Measurements from ENCODE around the gene IL4R. TPM values are rescaled to one million over a fixed set of nuclear protein-coding genes. Genes with fewer than 3 reads are reported as not detected.
A peak's percentile ranks its signal among the peaks of the same experiment; 100 is the strongest.

Gene IL4R
- total and polyA plus RNA-seq, 10 of the 15 experiments (the other 5 are each of a cell fraction or from before 2014, with no cell fraction given), result 2.6 to 70.4 (median 36.6) TPM

- intact Hi-C loops (cut with micrococcal nuclease; ENCODE audit: unreplicated experiment), result no loop called here
- peaks cover 5% of the 10 kb centered on the region; the same call in 2 of the 3 replicates for H3K9me3 ChIP-seq (replicated peaks; ENCODE audit: control insufficient read depth, insufficient read depth, low read length)
- WGBS (ENCODE audit: insufficient coverage, insufficient replicate concordance, low lambda C conversion rate, missing lambda C conversion rate), result 53% methylated on average over 3 of the region's 3 CpGs
- H3K4me3 ChIP-seq, result no peak overlapping the region
- H2AFZ ChIP-seq (ENCODE audit: control insufficient read depth, low read depth, low read length), result no peak overlapping the region
- DNase-seq (ENCODE audit: low read depth, low spot score) (no peak), ATAC-seq (no peak), FAIRE-seq (peak; percentile 65)
- H3K27ac ChIP-seq (ENCODE audit: control insufficient read depth, insufficient read depth), result 0 out of 2 replicates have a peak overlapping the region, but pooled peaks have one; percentile 35
- no peak overlapping the region for H3K4me2 ChIP-seq (ENCODE audit: control insufficient read depth, insufficient read depth)
- peaks cover 16% of the 10 kb centered on the region for H3K4me1 ChIP-seq (ENCODE audit: control insufficient read depth, insufficient read depth, low read length)
- POLR2A ChIA-PET, result interaction anchor here (0.6 to 0.7 kb wide), 3 partner anchors 105 to 159 kb away, joined by 4 to 8 read pairs (median 7); no protein-coding TSS in a partner anchor
- no peaks in the 10 kb centered on the region; the same call in 1 of the 2 replicates for H4K20me1 ChIP-seq (ENCODE audit: control insufficient read depth, insufficient read depth)
- no TSS peak for BruUV-seq (replicated peaks)
- TF ChIP-seq ZNF24 (IDR thresholded peaks at IDR 0.05), result no peak
- no peak for TF ChIP-seq RUNX3 (IDR thresholded peaks at IDR 0.05; ENCODE audit: low read length)
- no peak for TF ChIP-seq CEBPZ (IDR thresholded peaks at IDR 0.05; ENCODE audit: low read depth, low read length)
- no peak for TF ChIP-seq SMAD5 (IDR thresholded peaks at IDR 0.05; ENCODE audit: low read depth)
- no peak for TF ChIP-seq USF2 (IDR thresholded peaks at IDR 0.05; ENCODE audit: borderline replicate concordance, low read depth, low read length)
- TF ChIP-seq JUND (IDR thresholded peaks at IDR 0.05; ENCODE audit: low read depth, low read length), result no peak
- no peak for TF ChIP-seq YY1 (IDR thresholded peaks at IDR 0.05; ENCODE audit: low read depth, low read length)
- TF ChIP-seq, protein P1, sequence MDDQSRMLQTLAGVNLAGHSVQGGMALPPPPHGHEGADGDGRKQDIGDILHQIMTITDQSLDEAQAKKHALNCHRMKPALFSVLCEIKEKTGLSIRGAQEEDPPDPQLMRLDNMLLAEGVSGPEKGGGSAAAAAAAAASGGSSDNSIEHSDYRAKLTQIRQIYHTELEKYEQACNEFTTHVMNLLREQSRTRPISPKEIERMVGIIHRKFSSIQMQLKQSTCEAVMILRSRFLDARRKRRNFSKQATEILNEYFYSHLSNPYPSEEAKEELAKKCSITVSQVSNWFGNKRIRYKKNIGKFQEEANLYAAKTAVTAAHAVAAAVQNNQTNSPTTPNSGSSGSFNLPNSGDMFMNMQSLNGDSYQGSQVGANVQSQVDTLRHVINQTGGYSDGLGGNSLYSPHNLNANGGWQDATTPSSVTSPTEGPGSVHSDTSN (IDR thresholded peaks at IDR 0.05; ENCODE audit: insufficient replicate concordance, low read depth, low read length), result no peak
- no peak for TF ChIP-seq MTA3 (IDR thresholded peaks at IDR 0.05; ENCODE audit: borderline replicate concordance, low read length)
- TF ChIP-seq, protein P2, sequence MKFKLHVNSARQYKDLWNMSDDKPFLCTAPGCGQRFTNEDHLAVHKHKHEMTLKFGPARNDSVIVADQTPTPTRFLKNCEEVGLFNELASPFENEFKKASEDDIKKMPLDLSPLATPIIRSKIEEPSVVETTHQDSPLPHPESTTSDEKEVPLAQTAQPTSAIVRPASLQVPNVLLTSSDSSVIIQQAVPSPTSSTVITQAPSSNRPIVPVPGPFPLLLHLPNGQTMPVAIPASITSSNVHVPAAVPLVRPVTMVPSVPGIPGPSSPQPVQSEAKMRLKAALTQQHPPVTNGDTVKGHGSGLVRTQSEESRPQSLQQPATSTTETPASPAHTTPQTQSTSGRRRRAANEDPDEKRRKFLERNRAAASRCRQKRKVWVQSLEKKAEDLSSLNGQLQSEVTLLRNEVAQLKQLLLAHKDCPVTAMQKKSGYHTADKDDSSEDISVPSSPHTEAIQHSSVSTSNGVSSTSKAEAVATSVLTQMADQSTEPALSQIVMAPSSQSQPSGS (IDR thresholded peaks at IDR 0.05; ENCODE audit: low read length), result no peak
- no peak for TF ChIP-seq SKIL (IDR thresholded peaks at IDR 0.05; ENCODE audit: low read depth, poor library complexity, severe bottlenecking)
- TF ChIP-seq MYC (IDR thresholded peaks at IDR 0.05; ENCODE audit: insufficient read depth, insufficient read length, insufficient replicate concordance, low read length, severe bottlenecking), result no peak
- no peak for TF ChIP-seq NFYB (IDR thresholded peaks at IDR 0.05; ENCODE audit: insufficient read depth, low read depth, low read length)
- no peak overlapping the region for H3K9ac ChIP-seq (ENCODE audit: control insufficient read depth, insufficient read depth, low read length)
- SMC1A ChIA-PET (ENCODE audit: uncharacterized antibody, unreplicated experiment), result interaction anchor here (0.6 to 2.0 kb wide), 3 partner anchors 9 to 23 kb away, joined by 3 to 4 read pairs (median 4); no protein-coding TSS in a partner anchor
- in situ Hi-C loops (cut with MboI), result no loop called here
- H3K36me3 ChIP-seq (ENCODE audit: control insufficient read depth in 2 of 2, insufficient read depth in 2 of 2, low read length in 1 of 2), result peaks cover 8 to 10% of the 10 kb centered on the region in 2 experiments
- H3K79me2 ChIP-seq (ENCODE audit: control insufficient read depth, insufficient read depth, low read length), result peaks cover 39% of the 10 kb centered on the region
- RAD21 ChIA-PET (ENCODE audit: unreplicated experiment), result interaction anchor here (0.6 kb wide), 1 partner anchor 52 kb away, joined by 3 read pairs; no protein-coding TSS in a partner anchor
- H3K27me3 ChIP-seq (replicated peaks in 1 of 2; ENCODE audit: control insufficient read depth in 2 of 2, insufficient read depth in 2 of 2, low read length in 1 of 2), result no peaks in the 10 kb centered on the region
- CTCF ChIA-PET, result interaction anchor here (1.2 kb wide), 1 partner anchor 93 kb away, joined by 3 read pairs; no protein-coding TSS in a partner anchor
Measured at GRCh38 chr16:27327586-27327915, 13.8 kb downstream of the IL4R start.
